GM21717 (cell line): ENCODE measurements around the gene TMEM139.

ENCODE experiments used
- ATAC-seq: cut with Tn5 transposase; IDR thresholded peaks from one replicate; pipeline ENCODE4 v1.9.1; 2021; ENCODE audit warnings: mild to moderate bottlenecking, moderate library complexity; ENCODE audit not compliant: unreplicated experiment

Gene TMEM139

DNA sequence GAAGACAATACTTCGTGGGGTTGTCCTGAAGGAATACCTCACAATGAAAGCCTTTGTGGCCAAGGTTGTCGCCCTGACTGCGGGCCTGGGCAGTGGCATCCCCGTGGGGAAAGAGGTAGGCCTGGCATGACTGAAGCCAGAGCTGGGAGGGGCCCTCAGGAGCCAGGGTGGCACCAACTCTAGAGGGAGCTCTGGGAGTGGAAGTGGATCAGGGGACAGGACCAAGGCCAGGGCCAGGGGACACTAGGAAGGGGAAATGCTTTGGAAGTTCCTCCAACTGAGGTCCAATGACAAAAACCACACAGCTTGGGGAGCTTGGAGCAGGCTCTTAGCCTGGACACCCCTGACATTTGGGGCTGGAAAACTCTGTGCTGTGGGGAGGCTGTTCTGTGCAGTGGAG lies 37.0 kb downstream of the TMEM139 start:
- ATAC-seq = no peak

DNA sequence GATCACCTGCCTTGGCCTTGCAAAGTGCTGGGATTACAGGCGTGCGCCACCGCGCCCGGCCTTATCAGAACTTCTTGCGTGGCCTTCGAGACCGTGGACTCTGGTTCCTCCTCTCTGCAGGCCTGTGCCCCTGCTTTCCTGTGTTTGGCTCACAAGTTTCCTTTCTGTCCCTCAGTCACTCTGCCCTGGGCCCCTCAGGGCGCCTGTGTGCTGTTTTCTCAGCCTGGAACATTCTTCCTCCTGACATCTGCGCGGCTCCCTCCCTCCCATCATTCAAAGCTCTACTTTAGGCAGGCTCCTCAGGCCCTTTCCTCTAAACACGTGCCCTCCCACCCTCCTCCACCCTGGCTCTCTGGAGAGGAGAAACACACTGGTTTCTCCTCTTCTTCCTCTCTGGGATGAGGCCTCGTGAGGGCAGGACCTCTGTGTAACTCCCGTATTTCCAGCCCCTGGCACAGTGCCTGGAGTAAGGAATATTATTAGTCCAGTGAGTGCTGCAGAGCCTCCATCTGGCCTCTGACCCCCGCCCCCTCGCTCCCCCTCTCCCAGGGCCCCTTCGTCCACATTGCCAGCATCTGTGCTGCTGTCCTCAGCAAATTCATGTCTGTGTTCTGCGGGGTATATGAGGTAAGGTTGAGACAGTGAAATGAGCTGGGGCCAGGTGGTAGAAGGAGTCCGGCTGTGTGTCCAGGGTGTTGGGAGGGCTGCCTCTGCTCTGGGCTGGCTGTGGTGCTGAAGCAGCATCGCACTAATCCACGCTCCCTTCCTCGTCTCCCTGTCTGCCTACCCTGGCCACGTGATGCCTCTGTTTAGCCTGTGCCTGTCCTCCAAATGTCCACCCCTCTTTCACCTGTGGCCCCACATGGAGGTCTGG lies 38.2 kb downstream of the TMEM139 start:
- ATAC-seq = no peak

DNA sequence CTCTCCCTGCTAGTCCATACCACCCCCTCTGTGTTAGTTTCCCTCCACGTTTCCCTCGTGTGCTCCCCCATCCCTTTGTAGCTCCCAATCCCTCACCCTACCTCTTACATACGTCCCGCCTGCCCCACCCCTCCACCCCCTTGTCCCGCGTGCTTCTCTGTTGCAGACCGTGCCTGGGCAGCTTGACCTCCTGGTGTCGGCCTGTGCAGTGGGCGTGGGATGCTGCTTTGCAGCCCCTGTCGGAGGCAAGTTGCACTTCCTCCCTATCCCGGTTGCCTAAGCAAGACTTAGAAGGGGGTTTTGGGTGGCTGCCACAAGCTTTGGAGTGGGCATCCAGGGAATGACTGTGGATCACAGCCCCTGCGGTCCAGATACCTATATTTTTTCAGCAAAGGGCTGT lies 38.9 kb downstream of the TMEM139 start:
- no peak for ATAC-seq

DNA sequence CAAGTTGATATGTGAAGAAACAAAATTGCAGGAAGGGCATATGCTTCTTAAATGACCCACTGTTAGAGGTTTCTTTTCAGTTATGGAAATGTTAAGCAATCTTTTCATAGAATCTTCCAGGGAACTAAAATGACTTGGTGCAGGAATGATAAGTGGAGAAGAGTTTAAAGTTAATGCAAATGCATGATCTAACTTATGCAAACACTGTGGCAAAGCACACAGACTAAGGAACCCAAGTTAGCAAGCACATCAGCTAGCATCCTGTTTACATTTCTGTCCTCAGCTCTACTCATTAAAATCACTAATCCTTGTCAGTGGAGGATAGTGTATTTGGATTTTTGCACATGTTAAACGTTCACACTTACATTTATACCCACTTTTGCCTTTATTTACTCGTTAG lies 40.5 kb downstream of the TMEM139 start:
- peak; percentile 52 for ATAC-seq

DNA sequence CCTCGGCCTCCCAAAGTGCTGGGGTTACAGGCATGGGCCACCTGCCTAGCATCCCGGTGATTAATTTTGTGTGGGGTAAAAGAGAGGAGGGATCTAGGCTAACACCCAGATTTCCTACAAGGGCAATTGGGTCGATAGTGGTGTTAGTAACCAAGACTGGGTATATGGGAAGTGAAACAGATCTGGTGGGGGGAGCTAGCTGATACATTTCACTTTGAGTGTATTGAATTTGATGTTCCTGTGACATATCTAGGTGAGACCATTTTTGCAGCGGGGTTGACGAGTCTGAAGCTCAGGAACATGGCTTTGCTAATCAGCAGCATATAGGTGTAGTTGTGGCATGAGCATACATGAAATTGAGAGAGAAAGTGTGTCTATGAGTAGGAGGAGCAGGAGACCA lies 43.1 kb downstream of the TMEM139 start:
- ATAC-seq = peak; percentile 59

DNA sequence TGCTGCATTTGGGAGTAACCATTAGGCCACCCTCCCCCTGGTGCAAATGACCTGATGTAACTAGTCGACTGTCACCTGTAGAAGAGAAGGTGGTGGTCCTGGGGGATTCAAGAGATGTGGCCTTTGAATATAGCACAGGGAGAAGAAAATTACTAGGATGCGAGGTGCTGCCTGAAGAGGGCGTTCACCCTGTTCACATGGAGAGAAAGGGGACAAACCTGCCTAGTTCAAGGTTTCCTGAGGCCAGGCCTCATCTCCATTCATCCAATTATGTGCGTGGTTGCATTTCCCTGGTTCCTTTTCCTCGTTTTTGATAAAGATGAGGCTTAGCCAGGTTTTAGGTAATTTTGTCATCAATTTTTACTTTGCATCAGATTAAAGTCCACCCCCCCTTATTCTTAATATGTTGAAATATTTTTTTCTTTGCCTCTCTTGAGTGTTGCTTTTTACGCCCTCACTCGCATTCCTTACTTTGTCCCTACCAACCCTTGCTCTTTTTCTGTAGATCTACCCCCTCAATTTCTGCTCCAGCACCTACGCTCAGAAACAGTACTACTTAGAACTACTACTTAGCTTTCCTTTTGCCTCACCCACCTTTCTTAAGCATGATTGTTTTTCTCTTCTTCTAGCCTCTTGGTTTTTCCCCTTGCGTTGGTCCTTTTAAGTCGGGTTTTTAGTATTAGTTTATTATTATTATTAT lies 44.9 kb downstream of the TMEM139 start:
- no peak for ATAC-seq

DNA sequence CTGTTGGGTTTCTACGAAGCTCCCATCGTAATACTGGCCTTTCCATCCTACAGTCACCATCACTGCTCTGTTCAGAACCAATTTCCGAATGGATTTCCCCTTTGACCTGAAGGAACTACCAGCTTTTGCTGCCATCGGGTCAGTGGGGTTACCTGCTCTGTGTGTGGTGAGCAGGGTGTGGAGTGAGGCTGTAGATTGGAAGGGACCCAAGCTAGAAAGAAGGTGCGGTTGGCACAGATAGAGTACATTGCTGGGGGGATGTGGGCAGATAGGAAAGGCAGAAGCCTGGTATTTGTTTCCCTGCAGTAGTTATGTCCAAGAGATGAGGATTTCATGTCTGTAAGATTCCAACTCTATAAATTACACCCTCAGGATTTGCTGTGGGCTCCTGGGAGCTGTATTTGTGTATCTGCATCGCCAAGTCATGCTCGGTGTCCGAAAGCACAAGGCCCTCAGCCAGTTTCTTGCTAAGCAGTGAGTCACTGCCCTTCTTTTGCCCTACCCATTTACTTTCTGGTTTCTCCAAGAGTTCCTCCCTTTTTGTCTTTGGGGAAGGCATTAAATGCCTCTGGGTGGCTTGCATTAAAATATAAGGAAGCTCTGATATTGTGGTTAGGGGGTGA lies 46.5 kb downstream of the TMEM139 start:
- ATAC-seq = no peak

DNA sequence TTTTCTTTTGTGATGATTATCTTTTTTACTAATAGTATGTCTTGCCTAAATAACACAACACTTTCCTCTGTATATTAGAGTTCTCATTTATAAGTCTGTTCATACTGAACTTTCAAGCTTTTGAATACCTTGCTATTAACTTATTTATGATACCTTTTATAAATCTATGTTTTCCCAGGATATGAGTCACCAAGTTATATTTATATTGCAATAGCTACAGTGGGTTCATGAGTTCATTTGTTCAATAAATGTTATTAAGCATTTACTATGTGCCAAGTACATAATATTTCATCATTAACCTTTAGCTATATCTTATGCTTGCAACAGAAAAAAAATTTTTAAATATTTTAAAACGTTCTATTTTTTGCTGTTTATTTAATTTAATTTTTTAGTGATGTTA lies 49.5 kb downstream of the TMEM139 start:
- no peak for ATAC-seq

DNA sequence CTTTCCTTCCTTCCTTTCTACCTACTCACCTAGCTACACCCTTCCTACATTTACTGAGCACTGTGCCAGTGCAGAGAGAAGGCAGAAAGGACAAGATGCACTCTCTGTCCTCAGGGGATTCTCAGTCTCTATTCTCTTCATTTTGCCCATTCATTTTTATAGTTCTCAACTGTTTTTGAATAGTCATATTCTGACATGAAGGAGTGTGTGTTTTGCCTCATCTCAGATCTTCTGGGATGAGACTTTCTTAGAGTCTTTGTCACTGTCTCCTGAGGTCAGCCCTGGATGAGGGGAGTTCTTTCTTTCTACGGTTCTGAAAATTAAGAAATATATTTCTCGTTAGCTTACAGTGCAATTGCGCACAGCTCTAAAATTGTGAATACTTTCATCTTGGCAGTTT lies 52.5 kb downstream of the TMEM139 start:
- no peak for ATAC-seq
